CD4-positive, alpha-beta T cell treated with Interleukin-10 for 1 hour (primary cell): Measurements from ENCODE around the gene TAGLN3.

Experiments used
- DNase-seq: peaks from one replicate; pipeline ENCODE4 v3.0.0-alpha.2; 2020

The TAGLN3 gene

GRCh38 chr3:111998636-111999483 is at the start of gene TAGLN3:
TSS of gene TAGLN3 (plus strand) at chr3:111998922. CDS start at chr3:111999423, 501 bp downstream.
- no peak for DNase-seq

GRCh38 chr3:111949712-111950111 is 49.0 kb upstream of the TAGLN3 start:
- no peak for DNase-seq

DNA sequence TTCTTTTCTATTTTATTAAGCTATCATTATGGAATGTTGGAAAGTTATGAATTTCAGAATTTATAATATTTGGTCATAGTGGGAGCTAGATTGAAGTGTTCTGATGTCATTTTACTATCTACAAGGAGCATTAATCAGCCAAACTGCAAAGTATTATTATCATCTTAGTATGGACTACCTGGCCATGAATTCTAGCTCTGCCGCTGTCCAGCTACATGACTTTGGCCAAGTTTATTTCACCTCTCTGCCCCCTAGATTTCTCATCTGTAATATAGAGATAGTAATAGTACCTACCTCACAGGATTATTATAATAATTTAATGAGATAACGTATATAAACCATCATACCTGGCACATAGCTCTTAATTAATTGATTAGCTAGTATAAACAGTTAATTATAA is 47.7 kb upstream of the TAGLN3 start:
- DNase-seq, result no peak

DNA sequence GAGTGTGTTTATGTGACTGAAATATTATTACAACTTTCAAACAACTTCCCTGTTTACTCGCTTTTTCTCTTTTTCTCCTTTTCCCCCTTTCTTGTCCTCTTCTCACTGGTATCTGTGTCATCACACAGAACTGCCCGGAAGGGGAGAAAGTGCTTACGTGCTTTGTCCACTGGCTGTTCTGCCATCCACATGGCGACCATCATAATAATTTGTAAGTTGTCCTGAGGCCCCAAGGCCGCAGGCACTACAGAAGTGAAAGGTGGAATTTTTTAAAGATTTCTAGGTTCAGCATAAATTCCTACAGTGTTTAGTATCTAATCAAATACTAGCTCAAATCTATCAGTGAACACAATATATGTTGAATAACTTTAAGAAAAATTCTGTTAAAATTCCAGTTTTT is 46.6 kb upstream of the TAGLN3 start:
- DNase-seq, result no peak

DNA sequence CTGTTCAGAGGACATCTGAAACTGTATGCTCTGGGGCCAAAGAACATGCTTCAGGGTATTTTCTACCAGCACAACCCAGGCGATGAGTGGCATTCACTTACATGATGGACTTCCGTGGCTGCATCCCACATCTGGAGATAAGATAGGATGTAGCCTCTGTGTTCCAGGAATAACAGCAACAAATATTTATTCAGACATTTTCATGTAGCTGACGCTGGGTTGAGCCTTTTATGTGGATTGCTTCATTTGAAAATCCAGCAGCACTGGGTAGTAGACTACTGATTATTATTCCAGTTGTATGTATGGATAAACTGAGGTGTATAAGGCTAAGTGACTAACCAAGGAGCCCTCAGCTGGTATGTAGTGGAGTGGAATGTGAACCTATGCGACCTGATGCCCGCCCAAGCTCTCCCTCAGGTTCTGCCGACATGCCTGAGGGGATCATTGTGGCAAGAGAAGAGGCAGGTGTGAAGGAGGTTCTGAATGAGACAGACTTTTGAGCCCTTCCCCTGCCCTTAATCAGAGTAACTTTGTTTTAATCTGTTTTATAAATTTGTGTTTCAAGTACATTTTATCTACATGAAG is 45.8 kb upstream of the TAGLN3 start:
- no peak for DNase-seq

- no peak for DNase-seq
Measured at GRCh38 chr3:111954228-111954990, 44.3 kb upstream of the TAGLN3 start.

DNA sequence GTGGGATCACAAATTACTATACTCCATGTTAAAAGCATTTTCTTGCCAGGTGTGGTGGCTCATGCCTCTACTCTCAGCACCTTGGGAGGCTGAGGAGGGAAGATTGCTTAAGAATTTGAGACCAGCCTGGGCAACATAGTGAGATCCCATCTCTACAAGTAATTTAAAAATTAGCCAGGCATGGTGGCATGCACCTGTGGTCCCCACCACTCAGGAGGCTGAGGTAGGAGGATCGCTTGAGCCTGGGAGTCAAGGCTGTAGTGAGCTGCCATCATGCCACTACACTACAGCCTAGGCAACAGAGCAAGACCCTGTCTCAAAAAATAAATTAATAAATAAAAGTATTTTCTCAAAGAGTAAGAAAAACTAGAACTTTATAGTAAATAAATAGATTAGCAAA is 42.8 kb upstream of the TAGLN3 start:
- no peak for DNase-seq

GRCh38 chr3:111956449-111956848 is 42.3 kb upstream of the TAGLN3 start:
- DNase-seq, result no peak

GRCh38 chr3:111956995-111957734 is 41.6 kb upstream of the TAGLN3 start:
- no peak for DNase-seq

- no peak for DNase-seq
Measured at GRCh38 chr3:111961461-111962164, 37.1 kb upstream of the TAGLN3 start.

DNA sequence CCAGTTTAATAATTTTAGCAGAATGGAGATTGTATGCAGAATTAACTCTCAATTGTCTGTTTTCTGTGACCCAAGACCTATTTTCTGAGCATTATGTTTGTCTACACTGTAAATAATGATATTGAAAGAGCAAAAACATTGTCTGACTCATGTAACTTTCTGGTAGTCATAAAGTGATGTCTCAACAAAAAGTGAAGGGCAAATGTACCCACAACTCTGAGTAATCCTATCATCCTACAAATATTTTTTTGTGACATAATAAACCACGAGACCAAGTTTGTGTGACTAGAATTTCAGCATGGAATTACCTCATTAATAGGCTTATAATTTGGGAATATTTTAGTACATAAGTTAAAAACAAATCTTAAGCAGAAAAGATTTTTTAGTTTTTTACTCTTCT is 35.3 kb upstream of the TAGLN3 start:
- DNase-seq, result no peak

DNA sequence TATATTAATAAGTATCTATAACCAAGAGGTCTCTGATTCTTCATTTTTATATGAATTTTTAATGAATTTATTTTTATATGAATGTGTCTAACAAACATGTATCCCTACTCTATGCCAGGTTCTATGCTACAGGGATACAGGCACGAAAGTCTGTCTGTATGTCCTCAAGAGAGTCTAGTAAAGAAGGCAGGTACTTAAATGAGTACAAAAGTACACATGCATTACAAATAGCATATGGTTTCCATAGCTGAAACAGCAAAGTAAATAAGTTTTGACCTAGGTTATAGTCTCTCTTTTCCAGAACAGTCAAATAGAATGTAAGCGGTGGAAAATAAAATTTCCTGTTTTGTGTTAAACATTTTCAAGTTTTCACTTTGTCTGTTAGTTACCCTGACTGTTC is 33.2 kb upstream of the TAGLN3 start:
- DNase-seq, result no peak

GRCh38 chr3:111967068-111967467 is 31.7 kb upstream of the TAGLN3 start:
- DNase-seq, result no peak

GRCh38 chr3:111967651-111968274 is 31.0 kb upstream of the TAGLN3 start:
- DNase-seq, result peak; percentile 82

- DNase-seq, result no peak
Measured at GRCh38 chr3:111968319-111969054, 30.2 kb upstream of the TAGLN3 start.

GRCh38 chr3:111970376-111970775 is 28.3 kb upstream of the TAGLN3 start:
- DNase-seq, result no peak

DNA sequence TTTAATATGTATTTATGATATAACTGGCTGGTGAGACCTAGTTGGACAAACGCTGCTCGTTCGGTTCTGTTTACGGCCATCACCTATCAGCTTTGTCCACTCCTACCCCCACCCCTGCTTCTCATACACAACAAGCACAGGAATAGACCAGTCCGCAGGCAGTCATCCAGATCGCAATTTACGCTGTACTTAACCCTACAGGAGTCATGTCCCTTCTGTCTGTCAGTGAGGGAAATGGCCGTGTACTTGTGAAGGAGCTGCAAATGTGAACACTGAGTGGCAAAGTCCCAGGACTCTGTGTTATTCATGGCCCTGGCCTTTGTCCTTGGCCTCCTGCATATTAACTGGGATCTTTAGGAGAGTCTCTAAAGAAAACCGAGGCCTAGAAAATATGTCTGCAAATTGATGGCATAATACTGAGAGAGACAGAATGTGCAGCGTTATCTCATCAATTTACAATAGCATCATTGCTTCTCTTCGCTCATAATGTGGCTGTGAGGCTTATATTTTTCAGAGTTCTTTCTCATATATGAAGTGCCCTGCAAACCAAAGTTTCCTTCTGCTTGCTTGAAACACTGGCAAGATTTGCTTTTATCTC is 27.1 kb upstream of the TAGLN3 start:
- no peak for DNase-seq

- DNase-seq, result no peak
Measured at GRCh38 chr3:111972891-111973290, 25.8 kb upstream of the TAGLN3 start.

- no peak for DNase-seq
Measured at GRCh38 chr3:111975131-111975530, 23.6 kb upstream of the TAGLN3 start.

- no peak for DNase-seq
Measured at GRCh38 chr3:111976254-111976653, 22.5 kb upstream of the TAGLN3 start.
